Measurements from ENCODE around the gene DNM3.

Gene DNM3

GRCh38 chr1:172005856-172006255, 164.6 kb downstream of the DNM3 start:
- Histone ChIP-seq H3K4me2 (ENCODE audit: low read depth, low read length, poor library complexity, severe bottlenecking) (no peak overlapping the region), H3K9me2 (replicated peaks; ENCODE audit: insufficient read depth, low read length) (no peaks in the 10 kb centered on the region), H4K20me1 (ENCODE audit: low read depth, low read length) (no peaks in the 10 kb centered on the region), H3F3A (ENCODE audit: insufficient read depth) (no peaks in the 10 kb centered on the region), H3K9me3 (ENCODE audit: insufficient read depth, low read length) (no peaks in the 10 kb centered on the region; the same call in 1 of the 2 replicates), H3K4me3 (ENCODE audit: insufficient read depth, low read length, poor library complexity, severe bottlenecking) (no peak overlapping the region), H3K27ac (ENCODE audit: low read depth, low read length) (no peak overlapping the region), H3K9ac (ENCODE audit: low read length) (no peak overlapping the region), H3K27me3 (ENCODE audit: low read length) (no peaks in the 10 kb centered on the region), H2AFZ (ENCODE audit: low read depth, low read length, severe bottlenecking) (no peak overlapping the region), H3K79me2 (ENCODE audit: insufficient read depth, low read length) (no peaks in the 10 kb centered on the region), H3K36me3 (ENCODE audit: low read length) (no peaks in the 10 kb centered on the region)
- TF ChIP-seq CTCF (IDR thresholded peaks at IDR 0.05; ENCODE audit: insufficient read depth, low read length, poor library complexity, severe bottlenecking) (no peak), EZH2phosphoT487 (conservative IDR thresholded peaks at IDR 0.05; ENCODE audit: low read length) (no peak)

- Histone ChIP-seq H3K4me3 (ENCODE audit: insufficient read depth, low read length, poor library complexity, severe bottlenecking) (no peak overlapping the region), H2AFZ (ENCODE audit: low read depth, low read length, severe bottlenecking) (no peak overlapping the region), H4K20me1 (ENCODE audit: low read depth, low read length) (no peaks in the 10 kb centered on the region), H3K9ac (ENCODE audit: low read length) (no peak overlapping the region), H3K9me2 (replicated peaks; ENCODE audit: insufficient read depth, low read length) (no peaks in the 10 kb centered on the region), H3K36me3 (ENCODE audit: low read length) (no peaks in the 10 kb centered on the region), H3K27me3 (ENCODE audit: low read length) (no peaks in the 10 kb centered on the region), H3K79me2 (ENCODE audit: insufficient read depth, low read length) (no peaks in the 10 kb centered on the region), H3F3A (ENCODE audit: insufficient read depth) (no peaks in the 10 kb centered on the region), H3K4me2 (ENCODE audit: low read depth, low read length, poor library complexity, severe bottlenecking) (no peak overlapping the region), H3K27ac (ENCODE audit: low read depth, low read length) (no peak overlapping the region), H3K9me3 (ENCODE audit: insufficient read depth, low read length) (no peaks in the 10 kb centered on the region; the same call in 1 of the 2 replicates)
- TF ChIP-seq CTCF (IDR thresholded peaks at IDR 0.05; ENCODE audit: insufficient read depth, low read length, poor library complexity, severe bottlenecking): no peak
- no peak for TF ChIP-seq EZH2phosphoT487 (conservative IDR thresholded peaks at IDR 0.05; ENCODE audit: low read length)
Observed at GRCh38 chr1:172006660-172007059, 165.4 kb downstream of the DNM3 start.

- no peaks in the 10 kb centered on the region for H3K9me2 ChIP-seq (replicated peaks; ENCODE audit: insufficient read depth, low read length)
- no peaks in the 10 kb centered on the region for H3F3A ChIP-seq (ENCODE audit: insufficient read depth)
Observed at GRCh38 chr1:172018727-172019311, 177.5 kb downstream of the DNM3 start.

More at GRCh38 chr1:172018727-172019311, 177.5 kb downstream of the DNM3 start:
- H2AFZ ChIP-seq (ENCODE audit: low read depth, low read length, severe bottlenecking): no peak overlapping the region
- H3K27ac ChIP-seq (ENCODE audit: low read depth, low read length): no peak overlapping the region
- H3K27me3 ChIP-seq (ENCODE audit: low read length): no peaks in the 10 kb centered on the region
- H3K9ac ChIP-seq (ENCODE audit: low read length): no peak overlapping the region
- TF ChIP-seq CTCF (IDR thresholded peaks at IDR 0.05; ENCODE audit: insufficient read depth, low read length, poor library complexity, severe bottlenecking): no peak
- TF ChIP-seq EZH2phosphoT487 (conservative IDR thresholded peaks at IDR 0.05; ENCODE audit: low read length): no peak
- no peaks in the 10 kb centered on the region for H3K36me3 ChIP-seq (ENCODE audit: low read length)
- H4K20me1 ChIP-seq (ENCODE audit: low read depth, low read length): no peaks in the 10 kb centered on the region
- H3K4me3 ChIP-seq (ENCODE audit: insufficient read depth, low read length, poor library complexity, severe bottlenecking): no peak overlapping the region
- no peaks in the 10 kb centered on the region for H3K9me3 ChIP-seq (ENCODE audit: insufficient read depth, low read length)
- no peak overlapping the region for H3K4me2 ChIP-seq (ENCODE audit: low read depth, low read length, poor library complexity, severe bottlenecking)
- H3K79me2 ChIP-seq (ENCODE audit: insufficient read depth, low read length): no peaks in the 10 kb centered on the region
